Heart left ventricle (tissue), 16 donors: ENCODE measurements around the gene SLC25A40. TPM values are rescaled to one million over a fixed set of nuclear protein-coding genes. Genes with fewer than 3 reads are reported as not detected.

Experiments used
- ATAC-seq, 4 donors: fragments of 200-7000 bp; cut with Tn5 transposase; one replicate each; pipeline ENCODE4 v1.9.1; 2020 to 2022; ENCODE audit warnings: moderate library complexity in 4 of 4, mild to moderate bottlenecking in 3 of 4, moderate number of reproducible peaks in 1 of 4
- DNase-seq, 5 donors: peaks; one replicate each; pipeline ENCODE4 v3.0.0-alpha.2; 2020
- H3K27ac ChIP-seq, 12 donors: fragments of 200-600 bp; sonication (generic) in 4 of 12; one replicate each; pipeline versions ENCODE4 v1.5.0 to v1.8.0; 2016 to 2022; ENCODE audit warnings: mild to moderate bottlenecking in 2 of 12
- H3K27me3 ChIP-seq, 9 donors: fragments of 200-600 bp; sonication (generic) in 2 of 9; one replicate each; pipeline versions ENCODE4 v1.5.1 to v1.8.0; 2016 to 2022; ENCODE audit warnings: mild to moderate bottlenecking in 3 of 9
- H3K36me3 ChIP-seq, 9 donors: fragments of 200-600 bp; sonication (generic) in 2 of 9; one replicate each; pipeline versions ENCODE4 v1.5.0 to v1.8.0; 2018 to 2022; ENCODE audit warnings: mild to moderate bottlenecking in 2 of 9
- H3K4me1 ChIP-seq, 12 donors: fragments of 200-600 bp; sonication (generic) in 4 of 12; one replicate each; pipeline versions ENCODE4 v1.5.0 to v1.8.0; 2016 to 2022; ENCODE audit warnings: mild to moderate bottlenecking in 3 of 12
- H3K4me3 ChIP-seq, 12 donors: fragments of 200-600 bp; sonication (generic) in 4 of 12; one replicate each; pipeline versions ENCODE4 v1.5.0 to v1.8.0; 2017 to 2022; ENCODE audit warnings: mild to moderate bottlenecking in 9 of 12, moderate library complexity in 4 of 12
- H3K9me3 ChIP-seq, 12 donors: fragments of 200-600 bp; sonication (generic) in 4 of 12; one replicate each; pipeline versions ENCODE4 v1.5.0 to v1.8.0; 2016 to 2022; ENCODE audit warnings: mild to moderate bottlenecking in 1 of 12
- POLR2A ChIP-seq, 2 donors: fragments of 450-650 bp; IDR thresholded peaks; one replicate each; pipeline ENCODE4 v1.6.1; 2017; ENCODE audit warnings: antibody characterized with exemption in 2 of 2, mild to moderate bottlenecking in 2 of 2, moderate library complexity in 2 of 2
- WGBS, 4 donors: extraction: QIAGEN DNeasy Blood & Tissue Kit in 2 of 4; methylation state at CpG; one replicate each; pipeline versions ENCODE4 v1.1.5 to v1.1.7; 2013 to 2018; 5-methylcytosine and 5-hydroxymethylcytosine counted together
- intact Hi-C, 10 donors: fragments of 100-400 bp; cut with DNase I; formaldehyde crosslinking; loops; one replicate each; pipeline versions ENCODE4 v1.11.1 to v1.14.2; 2022
- polyA plus RNA-seq, 2 donors: library from polyadenylated mRNA; stranded (reverse); fragments of 200-250 nt; gene quantifications; one replicate each; pipeline ENCODE4 v1.2.3, GENCODE V29; 2013
- total RNA-seq, 9 donors: library from RNA; depleted of rRNA in 2 of 9; stranded (reverse); fragments of >200 nt in 2 of 9; fragmentation: NEBNext Ultra II Directional in 3 of 9; extraction: Animal tissue kit (Norgen Biotek cat#: 25700) in 3 of 9; gene quantifications; one replicate each; pipeline versions ENCODE4 v1.1.0 to v1.2.4, GENCODE V29; 2016 to 2023
- TF ChIP-seq, protein P1 (sequence below), 12 donors: fragments of 200-600 bp; sonication (generic) in 4 of 12; IDR thresholded peaks; one replicate each; pipeline versions ENCODE4 v1.5.0 to v1.8.0; 2018 to 2022; ENCODE audit warnings: antibody characterized with exemption in 12 of 12, mild to moderate bottlenecking in 5 of 12
- donor health status: ischemic (EF 13 %, LVEDD 7.1; RV severe dilation, severe dysfunction).
- donor health status: healthy with polysubstance abuse.
- donor health status: DM: no; HTN: yes; CAD: no.
- donor health status: DM: no; HTN: no; CAD: no.
- donor health status: ischemic (EF 25% LVEDD 6.9; RV normal size, moderate dysfunction).
- donor health status: ischemic (EF 25% LVEDD 5.7; RV mildly dilated, moderate dysfunction).
- donor health status: healthy.
- donor health status: DM: yes; HTN: yes; CAD: no.
- donor health status: ischemic (EF 35%, LVEDD 5.7; RV mildly dilated, moderate dysfunction).
- donor health status: nonischemic (EF 11% LVEDD 7.7; RV severe dilation, severe dysfunction).
- donor health status: DM: yes; HTN: yes; CAD: no.
- donor health status: PGD.
- donor health status: ischemic (EF 29% LVEDD 5.4; RV normal size, mild dysfunction).
- donor health status: nonischemic (EF 23%, LVEDD 6.1; RV moderate dilation, normal function).

SLC25A40 gene
- total and polyA plus RNA-seq, 11 donors: 6.0 to 29.1 (median 22.1) TPM

- TF ChIP-seq POLR2A (IDR thresholded peaks at IDR 0.05): no peak
- TF ChIP-seq, protein P1, sequence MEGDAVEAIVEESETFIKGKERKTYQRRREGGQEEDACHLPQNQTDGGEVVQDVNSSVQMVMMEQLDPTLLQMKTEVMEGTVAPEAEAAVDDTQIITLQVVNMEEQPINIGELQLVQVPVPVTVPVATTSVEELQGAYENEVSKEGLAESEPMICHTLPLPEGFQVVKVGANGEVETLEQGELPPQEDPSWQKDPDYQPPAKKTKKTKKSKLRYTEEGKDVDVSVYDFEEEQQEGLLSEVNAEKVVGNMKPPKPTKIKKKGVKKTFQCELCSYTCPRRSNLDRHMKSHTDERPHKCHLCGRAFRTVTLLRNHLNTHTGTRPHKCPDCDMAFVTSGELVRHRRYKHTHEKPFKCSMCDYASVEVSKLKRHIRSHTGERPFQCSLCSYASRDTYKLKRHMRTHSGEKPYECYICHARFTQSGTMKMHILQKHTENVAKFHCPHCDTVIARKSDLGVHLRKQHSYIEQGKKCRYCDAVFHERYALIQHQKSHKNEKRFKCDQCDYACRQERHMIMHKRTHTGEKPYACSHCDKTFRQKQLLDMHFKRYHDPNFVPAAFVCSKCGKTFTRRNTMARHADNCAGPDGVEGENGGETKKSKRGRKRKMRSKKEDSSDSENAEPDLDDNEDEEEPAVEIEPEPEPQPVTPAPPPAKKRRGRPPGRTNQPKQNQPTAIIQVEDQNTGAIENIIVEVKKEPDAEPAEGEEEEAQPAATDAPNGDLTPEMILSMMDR (IDR thresholded peaks at IDR 0.05): no peak
- H3K27me3 ChIP-seq: no peaks in the 10 kb centered on the region
- no peaks in the 10 kb centered on the region for H3K36me3 ChIP-seq
- WGBS, 4 donors: 64 to 86% (median 66%) methylated on average over 1 of the region's 1 CpG
- H3K27ac ChIP-seq: no peak overlapping the region
- ATAC-seq (no peak), DNase-seq (no peak)
- H3K4me3 ChIP-seq: no peak overlapping the region
- no peaks in the 10 kb centered on the region for H3K4me1 ChIP-seq
- intact Hi-C loops: no loop called here
- H3K9me3 ChIP-seq: no peaks in the 10 kb centered on the region
Observed at GRCh38 chr7:87816389-87816788, 59.8 kb downstream of the SLC25A40 start.

GRCh38 chr7:87810726-87811125 lies 65.4 kb downstream of the SLC25A40 start:
- WGBS, 4 donors: 91 to 93% (median 92%) methylated on average over 2 of the region's 2 CpGs
- Histone ChIP-seq H3K27me3 (no peaks in the 10 kb centered on the region), H3K36me3 (no peaks in the 10 kb centered on the region), H3K4me1 (no peaks in the 10 kb centered on the region), H3K9me3 (no peaks in the 10 kb centered on the region), H3K27ac (no peak overlapping the region), H3K4me3 (no peak overlapping the region)
- TF ChIP-seq, protein P1 (IDR thresholded peaks at IDR 0.05): no peak
- TF ChIP-seq POLR2A (IDR thresholded peaks at IDR 0.05): no peak
- ATAC-seq: no peak
- no peak for DNase-seq
- intact Hi-C loops: no loop called here

DNA sequence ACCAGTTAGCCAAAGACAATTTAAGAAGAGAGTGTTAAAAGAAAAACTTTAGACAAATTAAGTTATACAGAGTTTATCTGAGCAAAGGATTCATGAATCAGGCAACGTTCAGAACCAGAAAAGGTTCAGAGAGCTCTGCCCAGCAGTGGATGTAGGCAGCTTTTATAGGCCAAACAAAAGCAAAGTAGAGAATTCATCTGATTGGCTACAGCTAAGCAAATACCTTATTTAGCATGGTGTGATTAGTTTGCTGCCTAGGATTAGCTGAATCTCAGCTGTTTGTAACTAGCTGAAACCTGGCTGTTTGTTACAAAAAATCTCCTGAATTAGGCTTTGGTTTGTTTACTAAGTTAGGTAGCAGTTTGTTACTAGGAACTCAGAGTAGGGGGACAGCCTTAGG lies 66.0 kb downstream of the SLC25A40 start:
- Histone ChIP-seq H3K9me3 (no peaks in the 10 kb centered on the region), H3K4me1 (no peaks in the 10 kb centered on the region), H3K4me3 (no peak overlapping the region), H3K27ac (no peak overlapping the region), H3K27me3 (no peaks in the 10 kb centered on the region), H3K36me3 (no peaks in the 10 kb centered on the region)
- no peak for DNase-seq
- intact Hi-C loops: no loop called here
- TF ChIP-seq, protein P1 (IDR thresholded peaks at IDR 0.05): no peak
- TF ChIP-seq POLR2A (IDR thresholded peaks at IDR 0.05): no peak
- WGBS, 4 donors: 26 to 38% (median 30%) methylated on average over 1 of the region's 1 CpG
- ATAC-seq: no peak

- intact Hi-C loops: loop anchor here in 3 of 10 donors (5.0 to 10.0 kb wide), 3 partner anchors 289 to 301 kb away; no protein-coding TSS in a partner anchor
- TF ChIP-seq, protein P1 (IDR thresholded peaks at IDR 0.05): no peak
- no peak for TF ChIP-seq POLR2A (IDR thresholded peaks at IDR 0.05)
- no peak for DNase-seq
Observed at GRCh38 chr7:87806150-87806549, 70.0 kb downstream of the SLC25A40 start.

More at GRCh38 chr7:87806150-87806549, 70.0 kb downstream of the SLC25A40 start:
- no peaks in the 10 kb centered on the region for H3K36me3 ChIP-seq
- H3K27me3 ChIP-seq: no peaks in the 10 kb centered on the region
- no peak for ATAC-seq
- H3K27ac ChIP-seq: no peak overlapping the region
- no peaks in the 10 kb centered on the region for H3K9me3 ChIP-seq
- no peaks in the 10 kb centered on the region for H3K4me1 ChIP-seq
- H3K4me3 ChIP-seq: no peak overlapping the region
